BE2C (cell line): ENCODE results near the gene ADIPOR2.

ENCODE experiments used
- DNase-seq: peaks from one replicate; pipeline ENCODE4 v3.0.0-alpha.2; 2020
- H3K27me3 ChIP-seq: fragments of 250-450 bp; sonication (Bioruptor Pico); 2 replicates; pipeline ENCODE4 v1.5.1; 2020; ENCODE audit warnings: mild to moderate bottlenecking
- H3K36me3 ChIP-seq: fragments of 250-450 bp; sonication (Bioruptor Pico); 2 replicates; pipeline ENCODE4 v1.5.1; 2020; ENCODE audit warnings: mild to moderate bottlenecking
- H3K4me1 ChIP-seq: fragments of 250-450 bp; sonication (Bioruptor Pico); 2 replicates; pipeline ENCODE4 v1.5.1; 2020
- H3K4me3 ChIP-seq: 2 replicates; pipeline ENCODE4 v1.5.1; 2011; ENCODE audit warnings: low read depth, low read length
- H3K9me3 ChIP-seq: fragments of 250-450 bp; sonication (Bioruptor Pico); 2 replicates; pipeline ENCODE4 v1.5.1; 2020
- TF ChIP-seq, protein P1 (sequence below): IDR thresholded peaks from 2 replicates; pipeline ENCODE4 v1.5.1; 2012; ENCODE audit warnings: mild to moderate bottlenecking, low read depth, low read length

Gene ADIPOR2

DNA sequence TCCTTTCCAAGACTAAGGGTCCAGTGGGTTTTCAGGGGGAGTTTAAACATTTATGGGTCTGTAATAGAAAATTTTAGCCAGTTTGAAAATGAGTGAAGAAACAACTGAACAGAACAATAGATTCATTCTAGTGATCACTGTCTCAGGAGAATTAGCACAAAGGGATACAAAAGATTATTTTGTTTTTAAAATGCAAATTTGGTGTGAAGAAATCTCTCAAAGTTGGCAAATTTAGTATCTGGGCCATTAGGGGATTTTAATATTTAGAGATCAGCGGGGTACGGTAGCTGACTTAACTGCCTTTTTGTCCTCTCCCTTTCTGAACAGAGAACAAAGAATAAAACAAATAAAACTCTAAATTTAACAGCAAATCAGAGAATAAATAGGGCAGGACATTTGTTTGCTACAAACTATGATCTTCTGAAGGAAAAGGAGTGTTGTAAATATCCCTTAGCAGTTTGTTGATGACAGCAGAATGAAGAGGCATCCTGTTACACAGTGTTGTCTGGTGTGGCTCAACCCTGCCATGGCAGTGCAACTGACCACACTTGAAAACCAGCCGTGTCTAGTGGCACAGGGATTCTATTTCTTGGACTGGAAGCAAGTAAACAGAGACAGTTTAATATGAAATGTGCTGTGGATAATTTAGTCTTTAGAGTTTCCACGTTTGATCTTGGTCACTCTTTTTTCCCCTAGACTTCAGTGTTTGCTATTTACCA is 83.2 kb downstream of the ADIPOR2 start:
- no peak for DNase-seq
- Histone ChIP-seq H3K36me3 (peaks cover 16% of the 10 kb centered on the region), H3K27me3 (no peaks in the 10 kb centered on the region), H3K4me3 (no peak overlapping the region), H3K9me3 (no peaks in the 10 kb centered on the region), H3K4me1 (peaks cover 11% of the 10 kb centered on the region)
- TF ChIP-seq, protein P1, sequence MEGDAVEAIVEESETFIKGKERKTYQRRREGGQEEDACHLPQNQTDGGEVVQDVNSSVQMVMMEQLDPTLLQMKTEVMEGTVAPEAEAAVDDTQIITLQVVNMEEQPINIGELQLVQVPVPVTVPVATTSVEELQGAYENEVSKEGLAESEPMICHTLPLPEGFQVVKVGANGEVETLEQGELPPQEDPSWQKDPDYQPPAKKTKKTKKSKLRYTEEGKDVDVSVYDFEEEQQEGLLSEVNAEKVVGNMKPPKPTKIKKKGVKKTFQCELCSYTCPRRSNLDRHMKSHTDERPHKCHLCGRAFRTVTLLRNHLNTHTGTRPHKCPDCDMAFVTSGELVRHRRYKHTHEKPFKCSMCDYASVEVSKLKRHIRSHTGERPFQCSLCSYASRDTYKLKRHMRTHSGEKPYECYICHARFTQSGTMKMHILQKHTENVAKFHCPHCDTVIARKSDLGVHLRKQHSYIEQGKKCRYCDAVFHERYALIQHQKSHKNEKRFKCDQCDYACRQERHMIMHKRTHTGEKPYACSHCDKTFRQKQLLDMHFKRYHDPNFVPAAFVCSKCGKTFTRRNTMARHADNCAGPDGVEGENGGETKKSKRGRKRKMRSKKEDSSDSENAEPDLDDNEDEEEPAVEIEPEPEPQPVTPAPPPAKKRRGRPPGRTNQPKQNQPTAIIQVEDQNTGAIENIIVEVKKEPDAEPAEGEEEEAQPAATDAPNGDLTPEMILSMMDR = no peak

DNA sequence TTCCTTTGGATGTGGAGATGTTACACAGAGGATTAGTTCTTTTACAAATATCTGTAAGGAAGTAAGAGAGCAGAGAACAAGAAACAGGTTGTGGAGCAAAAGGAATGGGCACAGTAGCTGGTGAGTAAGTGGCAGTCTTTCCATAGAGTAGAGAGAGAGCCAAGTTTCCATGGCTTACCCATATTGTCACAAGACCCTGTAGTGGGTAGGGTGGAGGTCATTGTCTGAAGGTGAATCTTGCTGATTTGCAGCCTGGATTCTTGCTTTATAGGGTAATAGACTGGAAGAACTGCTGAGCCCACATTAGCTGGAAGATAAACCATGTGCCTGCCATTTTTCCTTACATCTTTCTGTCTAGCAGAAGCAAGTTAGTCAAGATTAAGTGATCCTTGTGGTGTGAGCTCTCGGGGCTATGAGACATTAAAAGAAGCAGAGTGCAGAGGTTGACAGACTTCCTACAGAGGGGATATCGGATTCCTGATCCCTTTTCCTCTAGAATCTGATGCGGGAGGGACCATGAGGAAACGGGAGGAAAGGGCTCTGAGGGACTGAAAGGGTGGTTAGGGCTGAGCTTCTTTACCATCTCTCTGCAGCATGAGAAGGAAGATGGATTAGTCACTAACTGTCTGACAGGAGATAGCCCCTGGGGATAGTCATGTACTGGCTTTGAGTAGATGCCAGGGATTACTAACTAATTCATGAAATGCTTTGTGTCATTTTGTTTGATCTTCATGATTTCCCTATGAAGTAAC is 85.5 kb downstream of the ADIPOR2 start:
- peak; percentile 50 for DNase-seq
- Histone ChIP-seq H3K36me3 (peaks cover 18% of the 10 kb centered on the region), H3K4me1 (peaks cover 11% of the 10 kb centered on the region), H3K9me3 (no peaks in the 10 kb centered on the region), H3K27me3 (no peaks in the 10 kb centered on the region), H3K4me3 (no peak overlapping the region)
- TF ChIP-seq, protein P1 = no peak

DNA sequence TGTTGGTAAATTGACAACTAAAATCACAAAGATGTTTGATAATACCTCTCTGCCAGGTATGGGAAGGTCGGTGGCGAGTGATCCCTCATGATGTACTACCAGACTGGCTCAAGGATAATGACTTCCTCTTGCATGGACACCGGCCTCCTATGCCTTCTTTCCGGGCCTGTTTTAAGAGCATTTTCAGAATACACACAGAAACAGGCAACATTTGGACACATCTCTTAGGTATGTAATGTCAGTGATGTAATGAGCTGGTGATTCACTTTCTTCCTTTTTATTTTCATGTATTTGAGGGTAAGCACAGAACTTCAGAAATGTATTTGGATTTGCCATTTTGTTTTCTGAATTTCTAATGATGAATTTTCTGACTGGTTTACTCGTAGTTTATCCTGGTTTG is 86.9 kb downstream of the ADIPOR2 start:
- H3K27me3 ChIP-seq = no peaks in the 10 kb centered on the region
- no peak overlapping the region for H3K4me3 ChIP-seq
- peaks cover 17% of the 10 kb centered on the region for H3K36me3 ChIP-seq
- no peak for DNase-seq
- TF ChIP-seq, protein P1 = no peak
- H3K9me3 ChIP-seq = no peaks in the 10 kb centered on the region
- peaks cover 11% of the 10 kb centered on the region for H3K4me1 ChIP-seq

DNA sequence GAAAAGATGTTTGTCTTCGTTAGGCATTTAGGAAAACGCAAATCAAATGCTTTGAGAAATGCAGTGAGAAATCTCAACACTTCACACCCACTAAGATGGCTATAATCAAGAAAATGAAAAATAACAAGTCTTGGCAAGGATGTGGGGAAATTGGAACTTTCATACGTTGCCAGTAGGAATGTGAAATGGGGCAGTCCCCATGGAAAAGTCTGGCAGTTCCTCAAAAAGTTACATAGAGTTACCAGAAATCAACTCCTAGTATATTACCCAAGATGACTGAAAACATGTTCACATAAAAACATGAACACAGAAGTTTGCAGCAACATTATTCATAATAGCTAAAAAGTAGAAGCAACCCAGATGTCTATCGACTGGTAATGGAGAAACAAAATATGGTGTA is 88.0 kb downstream of the ADIPOR2 start:
- no peaks in the 10 kb centered on the region for H3K27me3 ChIP-seq
- peaks cover 11% of the 10 kb centered on the region for H3K4me1 ChIP-seq
- H3K36me3 ChIP-seq = peaks cover 17% of the 10 kb centered on the region
- H3K4me3 ChIP-seq = no peak overlapping the region
- H3K9me3 ChIP-seq = no peaks in the 10 kb centered on the region
- DNase-seq = no peak
- TF ChIP-seq, protein P1 = no peak

DNA sequence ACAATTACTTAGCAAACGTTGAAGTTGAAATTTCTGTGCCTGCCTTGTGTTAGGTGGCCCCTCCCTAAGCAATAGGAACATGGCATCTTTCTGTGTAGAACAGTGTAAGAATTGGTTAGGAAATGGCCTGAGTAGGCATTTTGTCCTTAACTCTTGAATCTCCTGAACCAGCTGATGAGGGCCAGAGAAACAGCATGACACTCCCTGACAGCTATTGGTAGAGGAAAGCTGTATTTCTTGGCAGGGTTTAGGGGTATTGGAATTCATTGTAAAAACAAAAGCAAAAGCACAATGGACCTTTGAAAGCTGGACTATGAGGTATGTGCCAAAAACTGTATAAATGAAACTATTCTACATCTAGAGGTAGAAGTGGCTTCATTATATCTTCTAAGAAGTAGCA is 88.9 kb downstream of the ADIPOR2 start:
- Histone ChIP-seq H3K36me3 (peaks cover 21% of the 10 kb centered on the region), H3K9me3 (no peaks in the 10 kb centered on the region), H3K4me1 (peaks cover 11% of the 10 kb centered on the region), H3K27me3 (no peaks in the 10 kb centered on the region), H3K4me3 (no peak overlapping the region)
- DNase-seq = no peak
- TF ChIP-seq, protein P1 = no peak

DNA sequence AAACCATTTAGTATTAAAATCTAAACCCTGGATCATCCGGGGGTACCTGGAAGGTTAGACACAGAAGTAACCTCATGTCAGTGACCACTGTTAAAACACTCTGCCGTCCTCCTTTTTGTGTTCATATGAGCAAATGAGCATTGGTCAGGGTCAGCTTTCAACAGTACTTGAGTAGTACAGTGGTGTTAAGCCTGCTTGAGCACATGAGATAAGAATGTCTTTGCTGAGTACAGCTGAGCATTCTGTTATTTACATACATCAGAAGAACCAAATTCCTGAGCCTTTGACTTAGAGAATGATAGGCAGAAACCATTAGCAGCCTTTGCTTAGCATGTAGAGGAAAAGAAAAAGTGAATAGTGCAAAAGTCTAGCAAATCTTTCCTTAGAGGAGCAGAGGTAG is 90.9 kb downstream of the ADIPOR2 start:
- DNase-seq = no peak
- H3K9me3 ChIP-seq = no peaks in the 10 kb centered on the region
- no peaks in the 10 kb centered on the region for H3K27me3 ChIP-seq
- peaks cover 28% of the 10 kb centered on the region for H3K36me3 ChIP-seq
- TF ChIP-seq, protein P1 = no peak
- H3K4me1 ChIP-seq = peaks cover 3% of the 10 kb centered on the region
- no peak overlapping the region for H3K4me3 ChIP-seq
